Measurements from ENCODE around the gene EBF3. TPM values are rescaled to one million over a fixed set of nuclear protein-coding genes. Genes with fewer than 3 reads are reported as not detected.

EBF3 gene
- total and polyA plus RNA-seq, 9 of the 15 experiments (the other 6 are each of a cell fraction or from before 2014, with no cell fraction given): not detected

GRCh38 chr10:129929343-129930292 lies 34.5 kb downstream of the EBF3 start (continued):
- TF ChIP-seq TAF9B (IDR thresholded peaks at IDR 0.05; ENCODE audit: partially characterized antibody) (no peak), ETV5 (CRISPR knock-in tag; IDR thresholded peaks at IDR 0.05; ENCODE audit: low read depth) (no peak)
- TF ChIP-seq, protein P1, sequence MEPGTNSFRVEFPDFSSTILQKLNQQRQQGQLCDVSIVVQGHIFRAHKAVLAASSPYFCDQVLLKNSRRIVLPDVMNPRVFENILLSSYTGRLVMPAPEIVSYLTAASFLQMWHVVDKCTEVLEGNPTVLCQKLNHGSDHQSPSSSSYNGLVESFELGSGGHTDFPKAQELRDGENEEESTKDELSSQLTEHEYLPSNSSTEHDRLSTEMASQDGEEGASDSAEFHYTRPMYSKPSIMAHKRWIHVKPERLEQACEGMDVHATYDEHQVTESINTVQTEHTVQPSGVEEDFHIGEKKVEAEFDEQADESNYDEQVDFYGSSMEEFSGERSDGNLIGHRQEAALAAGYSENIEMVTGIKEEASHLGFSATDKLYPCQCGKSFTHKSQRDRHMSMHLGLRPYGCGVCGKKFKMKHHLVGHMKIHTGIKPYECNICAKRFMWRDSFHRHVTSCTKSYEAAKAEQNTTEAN (CRISPR knock-in tag; IDR thresholded peaks at IDR 0.05): no peak

DNA sequence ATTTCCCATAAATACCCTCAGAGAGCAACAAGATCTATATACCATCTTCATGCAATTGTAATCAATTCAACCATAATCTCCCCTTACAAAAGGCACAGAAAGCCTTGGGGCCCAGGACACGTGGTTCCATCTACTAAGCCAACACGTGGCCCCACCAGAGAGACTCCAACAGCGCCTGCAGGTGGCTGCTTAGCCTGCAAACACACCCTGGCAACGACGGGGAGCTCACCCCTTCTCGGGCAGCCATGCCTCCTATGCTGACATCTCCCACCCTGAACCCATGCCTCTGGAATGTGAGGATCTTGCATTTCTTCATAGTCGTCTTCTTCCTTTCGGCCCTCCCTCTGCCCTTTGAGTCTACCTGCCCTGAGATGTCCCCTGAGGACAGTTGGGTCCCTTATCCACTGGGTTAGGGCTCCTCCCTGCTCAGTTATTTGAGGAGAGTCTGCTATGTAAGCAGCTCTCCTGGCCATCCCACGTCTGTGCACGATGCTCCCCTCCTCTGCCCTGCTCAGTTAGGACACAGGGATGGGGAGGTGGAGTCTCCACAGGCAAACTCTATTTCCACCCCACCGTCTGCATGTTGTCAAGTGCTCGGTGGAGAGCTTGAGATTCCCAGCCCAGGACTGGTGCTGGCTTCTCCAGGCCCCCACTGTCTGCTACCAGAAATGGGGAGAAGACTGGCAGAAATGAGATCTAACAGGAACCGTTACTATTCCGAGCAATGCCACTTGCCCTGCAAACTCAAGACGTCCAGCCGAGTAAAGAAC lies 36.5 kb downstream of the EBF3 start:
- Histone ChIP-seq H3K9me1 (ENCODE audit: control insufficient read depth, insufficient read depth, low read length) (no peaks in the 10 kb centered on the region), H3K79me2 (ENCODE audit: control insufficient read depth, insufficient read depth, low read length) (no peaks in the 10 kb centered on the region), H3K4me2 (ENCODE audit: insufficient read depth, low read length) (no peak overlapping the region), H3K36me3 (ENCODE audit: control insufficient read depth, insufficient read depth, low read length) (no peaks in the 10 kb centered on the region), H3K9me3 (replicated peaks; ENCODE audit: control insufficient read depth, insufficient read depth, low read depth, low read length) (no peaks in the 10 kb centered on the region), H3K27me3 (ENCODE audit: control insufficient read depth in 2 of 2, insufficient read depth in 2 of 2, low read length in 2 of 2) (peaks cover 0 to 9% of the 10 kb centered on the region in 2 experiments; a peak in 2 of 5 replicates), H3K27ac (ENCODE audit: extremely low read depth, low read depth, low read length) (no peak overlapping the region), H3K4me3 (no peak overlapping the region), H4K20me1 (replicated peaks; ENCODE audit: control insufficient read depth, insufficient read depth, low read length) (no peaks in the 10 kb centered on the region), H2AFZ (ENCODE audit: low read depth, low read length) (no peak overlapping the region), H3K4me1 (replicated peaks in 1 of 2; ENCODE audit: control insufficient read depth in 2 of 2, insufficient read depth in 2 of 2, low read length in 2 of 2) (no peaks in the 10 kb centered on the region), H3K9ac (ENCODE audit: insufficient read depth in 1 of 2, low read depth in 2 of 2, low read length in 2 of 2) (no peak overlapping the region)
- intact Hi-C loops (cut with micrococcal nuclease): no loop called here
- POLR2A ChIA-PET: no interaction called here
- in situ Hi-C loops (cut with MboI): no loop called here
- no TSS peak for BruUV-seq (replicated peaks)
- CTCF ChIA-PET (ENCODE audit: low intra/inter-chr PET ratio): no interaction called here
- FAIRE-seq: no peak
- WGBS (ENCODE audit: insufficient coverage, low coverage, missing lambda C conversion rate): 3% methylated on average over 13 of the region's 16 CpGs
- no peak for ATAC-seq
- TF ChIP-seq NR3C1 (CRISPR knock-in tag; IDR thresholded peaks at IDR 0.05) (no peak), FOXP4 (CRISPR knock-in tag; IDR thresholded peaks at IDR 0.05; ENCODE audit: borderline replicate concordance) (no peak), PHF8 (IDR thresholded peaks at IDR 0.05; ENCODE audit: borderline replicate concordance, low read length) (no peak), SRSF9 (IDR thresholded peaks at IDR 0.05; ENCODE audit: borderline replicate concordance, low read depth, low read length) (no peak), KLF1 (tag; IDR thresholded peaks at IDR 0.05) (no peak), PML (IDR thresholded peaks at IDR 0.05; ENCODE audit: low read length) (no peak), ZZZ3 (IDR thresholded peaks at IDR 0.05) (no peak), ZNF766 (CRISPR knock-in tag; conservative IDR thresholded peaks at IDR 0.05) (no peak)
- no peak for DNase-seq (ENCODE audit: extremely low read depth in 1 of 4, low spot score in 3 of 4)
